ENCODE measurements around the gene SRSF4.

Gene SRSF4

DNA sequence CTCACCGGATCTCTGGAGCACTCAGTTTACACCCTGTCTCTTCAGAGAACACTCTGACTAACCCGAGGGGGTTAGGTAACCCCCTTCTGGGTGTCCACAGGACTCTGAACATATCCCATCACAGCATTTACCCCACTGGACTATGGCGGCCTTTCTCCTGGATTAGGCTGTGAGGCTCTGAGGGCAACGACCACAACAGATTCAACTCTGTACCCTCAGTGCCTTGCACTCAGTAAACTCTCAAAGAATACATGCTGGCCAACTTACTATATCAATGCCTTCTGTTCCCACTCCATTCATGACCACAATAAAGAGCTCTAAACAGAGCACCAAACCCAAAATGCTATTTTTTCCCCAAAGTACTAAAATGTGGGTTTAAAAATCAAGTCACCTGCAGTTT lies 43.7 kb upstream of the SRSF4 start:
- H3K4me2 ChIP-seq (ENCODE audit: low read length), result no peak overlapping the region
- peaks cover 7 to 13% of the 10 kb centered on the region in 2 experiments for H3K4me1 ChIP-seq (ENCODE audit: control insufficient read depth in 1 of 2, insufficient read depth in 2 of 2, low read length in 2 of 2)
- H3K79me2 ChIP-seq (ENCODE audit: control insufficient read depth, insufficient read depth, low read length, poor library complexity), result peaks cover under 1% of the 10 kb centered on the region
- H2AK5ac ChIP-seq (ENCODE audit: low read length), result no peak overlapping the region
- H3K4ac ChIP-seq (ENCODE audit: low read depth, low read length), result no peak overlapping the region
- H3K79me1 ChIP-seq (ENCODE audit: low read length), result peaks cover under 1% of the 10 kb centered on the region
- no peak overlapping the region for H4K91ac ChIP-seq (ENCODE audit: low read depth, low read length)
- H3K27me3 ChIP-seq (ENCODE audit: insufficient read depth, low read length), result no peaks in the 10 kb centered on the region
- H2AFZ ChIP-seq (ENCODE audit: insufficient read depth, low read length, poor library complexity), result no peak overlapping the region
- H2BK120ac ChIP-seq (ENCODE audit: insufficient read depth, low read length, poor library complexity), result no peak overlapping the region
- DNase-seq, result no peak
- H3K14ac ChIP-seq (ENCODE audit: low read length), result no peak overlapping the region
- WGBS (ENCODE audit: extremely low coverage, insufficient coverage, insufficient read length), result no CpG with 5 or more reads among the region's 4 CpGs
- H4K12ac ChIP-seq (ENCODE audit: low read depth, low read length), result no peak overlapping the region
- H3K4me3 ChIP-seq (ENCODE audit: low read depth, low read length), result no peak overlapping the region
- no peak overlapping the region for H3K18ac ChIP-seq (ENCODE audit: low read length)
- peaks cover 3 to 4% of the 10 kb centered on the region in 2 experiments for H3K36me3 ChIP-seq (ENCODE audit: control insufficient read depth in 1 of 2, insufficient read depth in 2 of 2, low read length in 2 of 2)
- no peak overlapping the region for H4K8ac ChIP-seq (ENCODE audit: low read depth, low read length)
- H2BK12ac ChIP-seq (ENCODE audit: low read length), result no peak overlapping the region
- no peak overlapping the region for H2BK5ac ChIP-seq (ENCODE audit: low read depth, low read length, poor library complexity)
- H3K23ac ChIP-seq (ENCODE audit: low read length), result no peak overlapping the region
- H3K27ac ChIP-seq (ENCODE audit: low read depth, low read length), result no peak overlapping the region
- no peak overlapping the region for H3K9ac ChIP-seq (ENCODE audit: low read length)
- H3K9me3 ChIP-seq (ENCODE audit: insufficient read depth, low read depth, low read length), result no peaks in the 10 kb centered on the region

GRCh38 chr1:29224356-29224837 lies 42.7 kb upstream of the SRSF4 start:
- Histone ChIP-seq H2AK5ac (ENCODE audit: low read length) (no peak overlapping the region), H2BK5ac (ENCODE audit: low read depth, low read length, poor library complexity) (no peak overlapping the region), H4K91ac (ENCODE audit: low read depth, low read length) (no peak overlapping the region), H3K4ac (ENCODE audit: low read depth, low read length) (no peak overlapping the region), H3K4me1 (ENCODE audit: control insufficient read depth in 1 of 2, insufficient read depth in 2 of 2, low read length in 2 of 2) (peaks cover 7 to 13% of the 10 kb centered on the region in 2 experiments), H2BK12ac (ENCODE audit: low read length) (peak overlapping the region; percentile 25), H3K4me2 (ENCODE audit: low read length) (no peak overlapping the region), H2BK120ac (ENCODE audit: insufficient read depth, low read length, poor library complexity) (no peak overlapping the region), H3K36me3 (ENCODE audit: control insufficient read depth in 1 of 2, insufficient read depth in 2 of 2, low read length in 2 of 2) (peaks cover 3 to 4% of the 10 kb centered on the region in 2 experiments), H3K9me3 (ENCODE audit: insufficient read depth, low read depth, low read length) (no peaks in the 10 kb centered on the region), H3K27ac (ENCODE audit: low read depth, low read length) (no peak overlapping the region), H3K79me1 (ENCODE audit: low read length) (no peaks in the 10 kb centered on the region), H3K23ac (ENCODE audit: low read length) (no peak overlapping the region), H4K8ac (ENCODE audit: low read depth, low read length) (no peak overlapping the region), H3K27me3 (ENCODE audit: insufficient read depth, low read length) (no peaks in the 10 kb centered on the region), H2AFZ (ENCODE audit: insufficient read depth, low read length, poor library complexity) (no peak overlapping the region), H3K18ac (ENCODE audit: low read length) (peak overlapping the region; percentile 35), H3K79me2 (ENCODE audit: control insufficient read depth, insufficient read depth, low read length, poor library complexity) (no peaks in the 10 kb centered on the region), H3K14ac (ENCODE audit: low read length) (no peak overlapping the region), H4K12ac (ENCODE audit: low read depth, low read length) (no peak overlapping the region), H3K9ac (ENCODE audit: low read length) (no peak overlapping the region), H3K4me3 (ENCODE audit: low read depth, low read length) (no peak overlapping the region)
- no peak for DNase-seq
- WGBS (ENCODE audit: extremely low coverage, insufficient coverage, insufficient read length), result no CpG with 5 or more reads among the region's 5 CpGs

DNA sequence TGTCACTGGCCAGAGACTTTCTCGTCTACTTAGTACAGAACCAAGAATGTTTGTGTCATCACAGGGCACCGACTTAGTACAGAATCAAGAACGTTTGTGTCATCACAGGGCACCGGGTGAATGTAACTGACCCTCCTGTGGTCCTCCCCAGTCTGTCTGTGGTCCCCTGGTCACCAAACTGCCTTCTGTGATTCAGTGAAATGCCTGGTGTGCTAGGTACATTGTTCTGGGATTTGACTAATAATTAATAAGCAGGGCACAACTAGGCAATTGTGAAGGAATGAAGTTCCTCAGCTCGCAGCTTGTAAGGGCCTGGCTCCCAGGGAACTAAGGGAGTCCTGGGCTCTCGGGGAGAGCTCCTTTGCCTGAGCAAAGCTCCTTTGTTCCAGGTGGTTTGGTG lies 41.8 kb upstream of the SRSF4 start:
- no peak overlapping the region for H2AK5ac ChIP-seq (ENCODE audit: low read length)
- H3K27me3 ChIP-seq (ENCODE audit: insufficient read depth, low read length), result no peaks in the 10 kb centered on the region
- no peak overlapping the region for H3K9ac ChIP-seq (ENCODE audit: low read length)
- H3K18ac ChIP-seq (ENCODE audit: low read length), result no peak overlapping the region
- H3K27ac ChIP-seq (ENCODE audit: low read depth, low read length), result no peak overlapping the region
- peak overlapping the region; percentile 15 for H2BK120ac ChIP-seq (ENCODE audit: insufficient read depth, low read length, poor library complexity)
- no peak overlapping the region for H3K23ac ChIP-seq (ENCODE audit: low read length)
- no peak overlapping the region for H3K14ac ChIP-seq (ENCODE audit: low read length)
- peaks cover 7 to 13% of the 10 kb centered on the region in 2 experiments for H3K4me1 ChIP-seq (ENCODE audit: control insufficient read depth in 1 of 2, insufficient read depth in 2 of 2, low read length in 2 of 2)
- H4K8ac ChIP-seq (ENCODE audit: low read depth, low read length), result no peak overlapping the region
- H2AFZ ChIP-seq (ENCODE audit: insufficient read depth, low read length, poor library complexity), result no peak overlapping the region
- H3K36me3 ChIP-seq (ENCODE audit: control insufficient read depth in 1 of 2, insufficient read depth in 2 of 2, low read length in 2 of 2), result peaks cover 3 to 4% of the 10 kb centered on the region in 2 experiments
- no peak overlapping the region for H4K12ac ChIP-seq (ENCODE audit: low read depth, low read length)
- no peak overlapping the region for H3K4ac ChIP-seq (ENCODE audit: low read depth, low read length)
- H2BK12ac ChIP-seq (ENCODE audit: low read length), result peak overlapping the region; percentile 22
- H3K9me3 ChIP-seq (ENCODE audit: insufficient read depth, low read depth, low read length), result no peaks in the 10 kb centered on the region
- no peak for DNase-seq
- no peak overlapping the region for H3K4me2 ChIP-seq (ENCODE audit: low read length)
- no CpG with 5 or more reads among the region's 6 CpGs for WGBS (ENCODE audit: extremely low coverage, insufficient coverage, insufficient read length)
- H2BK5ac ChIP-seq (ENCODE audit: low read depth, low read length, poor library complexity), result no peak overlapping the region
- H3K79me1 ChIP-seq (ENCODE audit: low read length), result no peaks in the 10 kb centered on the region
- H4K91ac ChIP-seq (ENCODE audit: low read depth, low read length), result no peak overlapping the region
- no peak overlapping the region for H3K4me3 ChIP-seq (ENCODE audit: low read depth, low read length)
- H3K79me2 ChIP-seq (ENCODE audit: control insufficient read depth, insufficient read depth, low read length, poor library complexity), result no peaks in the 10 kb centered on the region

DNA sequence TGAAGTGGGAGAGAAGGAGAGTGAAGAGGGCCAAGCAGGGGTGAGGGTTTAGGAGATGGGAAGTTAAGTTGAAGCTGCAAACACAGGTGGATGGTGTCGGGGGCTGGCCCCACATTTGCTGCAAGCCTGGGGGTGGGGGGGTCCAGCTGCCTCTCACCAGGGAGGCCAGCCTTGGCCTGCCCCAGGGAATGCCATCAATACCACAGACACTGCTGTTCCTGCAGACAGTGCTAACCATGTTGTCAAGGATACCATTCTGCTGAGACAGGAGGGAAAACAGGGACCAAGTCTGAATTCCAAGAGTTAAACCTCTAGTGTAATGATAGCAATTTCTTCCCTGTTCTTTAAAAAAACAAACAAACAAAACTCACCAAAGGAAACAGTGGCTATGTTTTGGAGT lies 41.0 kb upstream of the SRSF4 start:
- no peak overlapping the region for H4K8ac ChIP-seq (ENCODE audit: low read depth, low read length)
- H4K91ac ChIP-seq (ENCODE audit: low read depth, low read length), result no peak overlapping the region
- H3K27me3 ChIP-seq (ENCODE audit: insufficient read depth, low read length), result no peaks in the 10 kb centered on the region
- H3K18ac ChIP-seq (ENCODE audit: low read length), result no peak overlapping the region
- H4K12ac ChIP-seq (ENCODE audit: low read depth, low read length), result no peak overlapping the region
- no peak overlapping the region for H3K9ac ChIP-seq (ENCODE audit: low read length)
- H2AK5ac ChIP-seq (ENCODE audit: low read length), result no peak overlapping the region
- no peaks in the 10 kb centered on the region for H3K79me1 ChIP-seq (ENCODE audit: low read length)
- no peak overlapping the region for H2BK5ac ChIP-seq (ENCODE audit: low read depth, low read length, poor library complexity)
- no peak overlapping the region for H3K4ac ChIP-seq (ENCODE audit: low read depth, low read length)
- no peak overlapping the region for H2BK120ac ChIP-seq (ENCODE audit: insufficient read depth, low read length, poor library complexity)
- H3K9me3 ChIP-seq (ENCODE audit: insufficient read depth, low read depth, low read length), result no peaks in the 10 kb centered on the region
- no peak overlapping the region for H2BK12ac ChIP-seq (ENCODE audit: low read length)
- WGBS (ENCODE audit: extremely low coverage, insufficient coverage, insufficient read length), result no CpG with 5 or more reads among the region's 1 CpG
- H3K36me3 ChIP-seq (ENCODE audit: control insufficient read depth in 1 of 2, insufficient read depth in 2 of 2, low read length in 2 of 2), result peaks cover 3 to 5% of the 10 kb centered on the region in 2 experiments
- H3K79me2 ChIP-seq (ENCODE audit: control insufficient read depth, insufficient read depth, low read length, poor library complexity), result no peaks in the 10 kb centered on the region
- no peak overlapping the region for H3K14ac ChIP-seq (ENCODE audit: low read length)
- no peak overlapping the region for H3K4me2 ChIP-seq (ENCODE audit: low read length)
- H3K4me3 ChIP-seq (ENCODE audit: low read depth, low read length), result peak overlapping the region; percentile 25
- H3K4me1 ChIP-seq (ENCODE audit: control insufficient read depth in 1 of 2, insufficient read depth in 2 of 2, low read length in 2 of 2), result peaks cover 7 to 10% of the 10 kb centered on the region in 2 experiments
- DNase-seq, result no peak
- H3K27ac ChIP-seq (ENCODE audit: low read depth, low read length), result no peak overlapping the region
- no peak overlapping the region for H2AFZ ChIP-seq (ENCODE audit: insufficient read depth, low read length, poor library complexity)
- no peak overlapping the region for H3K23ac ChIP-seq (ENCODE audit: low read length)
